Mesenchymal stem cell (in vitro differentiated cells and primary cell): ENCODE measurements around the gene TTC7B.
A peak's percentile ranks its signal among the peaks of the same experiment; 100 is the strongest.

Experiments used
- DNase-seq: peaks from one replicate; pipeline ENCODE4 v3.0.0-alpha.2; 2013
- H2AFZ ChIP-seq: one replicate; pipeline ENCODE4 v1.6.1; 2013; ENCODE audit warnings: low read depth, mild to moderate bottlenecking, control low read depth, inconsistent platforms, low read length, moderate library complexity
- H2AK5ac ChIP-seq: 2 replicates; pipeline ENCODE4 v1.6.1; 2013; ENCODE audit warnings: low read length, moderate library complexity, mild to moderate bottlenecking, inconsistent platforms; ENCODE audit not compliant: severe bottlenecking
- H2BK120ac ChIP-seq: one replicate; pipeline ENCODE4 v1.6.1; 2013; ENCODE audit warnings: low read depth, mild to moderate bottlenecking, inconsistent platforms, low read length, moderate library complexity
- H2BK12ac ChIP-seq, 2 experiments: one replicate each; pipeline ENCODE4 v1.6.1; 2013; ENCODE audit warnings: inconsistent platforms in 2 of 2, low read length in 2 of 2, mild to moderate bottlenecking in 2 of 2, moderate library complexity in 2 of 2, control low read depth in 1 of 2
- H2BK15ac ChIP-seq: one replicate; pipeline ENCODE4 v1.6.1; 2013; ENCODE audit warnings: mild to moderate bottlenecking, low read depth, inconsistent platforms; ENCODE audit not compliant: poor library complexity, severe bottlenecking
- H2BK5ac ChIP-seq: 2 replicates; pipeline ENCODE4 v1.6.1; 2013; ENCODE audit warnings: low read depth, mild to moderate bottlenecking, low read length, control low read depth, inconsistent platforms; ENCODE audit not compliant: poor library complexity, severe bottlenecking
- H3K14ac ChIP-seq, 2 experiments: one replicate each; pipeline ENCODE4 v1.6.1; 2013; ENCODE audit warnings: inconsistent platforms in 2 of 2, low read length in 2 of 2, control low read depth in 1 of 2, mild to moderate bottlenecking in 1 of 2, moderate library complexity in 1 of 2
- H3K18ac ChIP-seq, 2 experiments: one replicate each; pipeline ENCODE4 v1.6.1; 2013; ENCODE audit warnings: inconsistent platforms in 2 of 2, low read length in 2 of 2, control low read depth in 1 of 2, low read depth in 1 of 2, mild to moderate bottlenecking in 1 of 2
- H3K23ac ChIP-seq, 2 experiments: one replicate each; pipeline ENCODE4 v1.6.1; 2013; ENCODE audit warnings: inconsistent platforms in 2 of 2, low read length in 2 of 2, mild to moderate bottlenecking in 2 of 2, moderate library complexity in 2 of 2, control low read depth in 1 of 2
- H3K27ac ChIP-seq: 2 replicates; pipeline ENCODE4 v1.5.1; 2013; ENCODE audit warnings: mild to moderate bottlenecking, moderate library complexity, low read length, control low read depth, inconsistent platforms; ENCODE audit not compliant: poor library complexity, severe bottlenecking
- H3K27me3 ChIP-seq, 2 experiments: 2 replicates each; pipeline versions ENCODE4 v1.6.1 to v1.7.0; 2013; ENCODE audit warnings: low read length in 2 of 2, mild to moderate bottlenecking in 2 of 2, moderate library complexity in 2 of 2, control low read depth in 1 of 2, inconsistent platforms in 1 of 2; ENCODE audit not compliant: control insufficient read depth in 1 of 2, insufficient read depth in 1 of 2
- H3K36me3 ChIP-seq, 2 experiments: 2 replicates each; pipeline versions ENCODE4 v1.6.1 to v1.7.0; 2013; ENCODE audit warnings: low read length in 2 of 2, control low read depth in 1 of 2, inconsistent platforms in 1 of 2, low read depth in 1 of 2, mild to moderate bottlenecking in 1 of 2; ENCODE audit not compliant: insufficient read depth in 2 of 2, control insufficient read depth in 1 of 2
- H3K4ac ChIP-seq, 2 experiments: one replicate each; pipeline ENCODE4 v1.6.1; 2013; ENCODE audit warnings: inconsistent platforms in 2 of 2, low read length in 2 of 2, mild to moderate bottlenecking in 2 of 2, moderate library complexity in 2 of 2, control low read depth in 1 of 2, low read depth in 1 of 2
- H3K4me1 ChIP-seq: 2 replicates; pipeline ENCODE4 v1.6.1; 2013; ENCODE audit warnings: low read depth, low read length, control low read depth; ENCODE audit not compliant: control insufficient read depth, insufficient read depth
- H3K4me2 ChIP-seq: 2 replicates; pipeline ENCODE4 v1.6.1; 2013; ENCODE audit warnings: low read length, mild to moderate bottlenecking, inconsistent platforms; ENCODE audit not compliant: poor library complexity, severe bottlenecking
- H3K4me3 ChIP-seq, 2 experiments: 2 replicates each; pipeline versions ENCODE4 v1.5.1 to v1.7.0; 2013; ENCODE audit warnings: low read length in 2 of 2, mild to moderate bottlenecking in 2 of 2, control low read depth in 1 of 2, low read depth in 1 of 2; ENCODE audit not compliant: insufficient read depth in 1 of 2
- H3K79me1 ChIP-seq: replicated peaks from 2 replicates; pipeline ENCODE4 v1.6.1; 2013; ENCODE audit warnings: mild to moderate bottlenecking, control low read depth, low read length, inconsistent platforms; ENCODE audit not compliant: poor library complexity, severe bottlenecking
- H3K9ac ChIP-seq: 2 replicates; pipeline ENCODE4 v1.7.0; 2013; ENCODE audit warnings: mild to moderate bottlenecking, low read length, moderate library complexity
- H3K9me3 ChIP-seq: 2 replicates; pipeline ENCODE4 v1.7.0; 2013; ENCODE audit warnings: mild to moderate bottlenecking, low read length; ENCODE audit not compliant: control insufficient read depth
- H4K8ac ChIP-seq: one replicate; pipeline ENCODE4 v1.6.1; 2013; ENCODE audit warnings: inconsistent platforms, mild to moderate bottlenecking, low read length, moderate library complexity
- H4K91ac ChIP-seq: one replicate; pipeline ENCODE4 v1.6.1; 2013; ENCODE audit warnings: mild to moderate bottlenecking, low read length, inconsistent platforms
- WGBS: methylation state at CpG from one replicate; pipeline ENCODE4 v1.1.7; 2013; ENCODE audit warnings: mixed read lengths; 5-methylcytosine and 5-hydroxymethylcytosine counted together

TTC7B gene

DNA sequence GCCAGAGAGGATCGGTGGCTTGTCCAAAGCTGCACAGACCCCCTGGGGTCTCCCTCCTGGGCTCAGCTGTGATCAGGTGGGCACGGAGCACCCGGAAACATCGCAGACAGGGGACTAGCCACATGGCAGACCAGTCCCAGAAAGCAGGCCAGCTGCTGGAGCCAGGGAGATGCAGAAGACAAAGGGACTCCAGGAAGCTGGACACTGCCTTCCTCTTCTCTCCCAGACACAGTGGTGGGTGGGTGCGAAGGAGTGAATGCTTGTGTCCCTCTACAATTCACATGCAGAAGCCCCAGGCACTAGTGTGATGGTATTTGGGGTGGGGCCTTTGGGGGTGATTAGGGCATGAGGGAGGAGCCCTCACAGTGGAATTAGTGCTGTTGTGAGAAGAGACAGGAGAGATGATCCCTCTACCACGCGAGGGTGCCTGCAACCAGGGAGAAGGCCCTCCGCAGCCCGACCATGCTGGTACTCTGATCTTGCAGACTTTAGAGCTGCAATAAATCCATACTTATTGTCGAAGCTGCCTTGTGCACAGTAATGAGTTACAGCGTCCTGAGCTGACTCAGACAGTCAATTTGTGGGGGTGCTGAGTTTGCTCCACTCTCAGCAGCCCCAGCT is 324.2 kb downstream of the TTC7B start:
- no peak overlapping the region for H4K91ac ChIP-seq
- 67% methylated on average over 10 of the region's 11 CpGs for WGBS
- peaks cover 16 to 24% of the 10 kb centered on the region in 2 experiments for H3K27me3 ChIP-seq
- H2AFZ ChIP-seq = no peak overlapping the region
- peak overlapping the region in 1 of 2 experiments; percentile 29 for H3K4me3 ChIP-seq
- no peak overlapping the region for H3K9ac ChIP-seq
- peaks cover 4% of the 10 kb centered on the region for H3K4me1 ChIP-seq
- H3K4me2 ChIP-seq = no peak overlapping the region
- no peak overlapping the region for H3K14ac ChIP-seq
- H4K8ac ChIP-seq = no peak overlapping the region
- H3K9me3 ChIP-seq = no peaks in the 10 kb centered on the region
- no peak overlapping the region for H2BK5ac ChIP-seq
- no peak overlapping the region for H2BK12ac ChIP-seq
- H3K18ac ChIP-seq = no peak overlapping the region
- H3K4ac ChIP-seq = no peak overlapping the region
- no peak overlapping the region for H2BK120ac ChIP-seq
- no peak overlapping the region for H3K27ac ChIP-seq
- DNase-seq = no peak
- H2BK15ac ChIP-seq = peak overlapping the region; percentile 4
- no peak overlapping the region for H3K23ac ChIP-seq
- H2AK5ac ChIP-seq = no peak overlapping the region
- H3K79me1 ChIP-seq = no peaks in the 10 kb centered on the region
- H3K36me3 ChIP-seq = no peaks in the 10 kb centered on the region

- Histone ChIP-seq H3K36me3 (no peaks in the 10 kb centered on the region), H2BK5ac (no peak overlapping the region), H4K91ac (no peak overlapping the region), H4K8ac (no peak overlapping the region), H3K27me3 (peaks cover 16 to 28% of the 10 kb centered on the region in 2 experiments), H3K18ac (no peak overlapping the region), H3K4me2 (no peak overlapping the region), H2BK12ac (no peak overlapping the region), H3K9ac (no peak overlapping the region), H2AK5ac (no peak overlapping the region), H2BK120ac (no peak overlapping the region), H3K4ac (no peak overlapping the region), H2BK15ac (no peak overlapping the region), H3K4me1 (peaks cover 4% of the 10 kb centered on the region), H3K23ac (no peak overlapping the region), H3K9me3 (no peaks in the 10 kb centered on the region), H2AFZ (no peak overlapping the region), H3K79me1 (no peaks in the 10 kb centered on the region), H3K4me3 (no peak overlapping the region), H3K14ac (no peak overlapping the region), H3K27ac (no peak overlapping the region)
- DNase-seq = no peak
- 61% methylated on average over 9 of the region's 9 CpGs for WGBS
These were observed 324.9 kb downstream of the TTC7B start for GRCh38 chr14:90491221-90491885.

DNA sequence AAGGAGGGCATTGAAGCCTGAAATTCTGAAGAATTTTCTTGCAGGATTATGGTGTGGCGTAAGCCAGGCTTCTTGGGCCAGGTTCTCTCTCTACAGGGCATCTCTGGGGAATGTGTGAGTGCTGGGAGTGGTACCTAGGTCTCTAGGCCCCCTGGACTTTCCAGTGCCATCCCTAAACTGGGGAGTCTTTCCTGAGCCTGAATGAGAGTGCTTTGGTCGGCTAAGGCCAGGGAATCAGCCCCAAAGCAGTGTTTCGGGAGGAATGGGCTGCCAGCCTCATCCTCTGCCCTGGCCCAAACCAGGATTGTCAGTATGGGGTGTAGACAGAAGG is 325.5 kb downstream of the TTC7B start:
- Histone ChIP-seq H2AFZ (no peak overlapping the region), H2AK5ac (no peak overlapping the region), H3K14ac (no peak overlapping the region), H2BK12ac (no peak overlapping the region), H3K4me3 (no peak overlapping the region), H3K27ac (no peak overlapping the region), H4K91ac (no peak overlapping the region), H3K9ac (no peak overlapping the region), H3K36me3 (no peaks in the 10 kb centered on the region), H3K4ac (no peak overlapping the region), H3K27me3 (peaks cover 16 to 28% of the 10 kb centered on the region in 2 experiments), H2BK15ac (no peak overlapping the region), H3K9me3 (no peaks in the 10 kb centered on the region), H3K79me1 (no peaks in the 10 kb centered on the region), H3K18ac (no peak overlapping the region), H2BK5ac (no peak overlapping the region), H2BK120ac (no peak overlapping the region), H4K8ac (no peak overlapping the region), H3K23ac (no peak overlapping the region), H3K4me2 (no peak overlapping the region), H3K4me1 (peaks cover 4% of the 10 kb centered on the region)
- WGBS = 70% methylated on average over 3 of the region's 3 CpGs
- DNase-seq = no peak

DNA sequence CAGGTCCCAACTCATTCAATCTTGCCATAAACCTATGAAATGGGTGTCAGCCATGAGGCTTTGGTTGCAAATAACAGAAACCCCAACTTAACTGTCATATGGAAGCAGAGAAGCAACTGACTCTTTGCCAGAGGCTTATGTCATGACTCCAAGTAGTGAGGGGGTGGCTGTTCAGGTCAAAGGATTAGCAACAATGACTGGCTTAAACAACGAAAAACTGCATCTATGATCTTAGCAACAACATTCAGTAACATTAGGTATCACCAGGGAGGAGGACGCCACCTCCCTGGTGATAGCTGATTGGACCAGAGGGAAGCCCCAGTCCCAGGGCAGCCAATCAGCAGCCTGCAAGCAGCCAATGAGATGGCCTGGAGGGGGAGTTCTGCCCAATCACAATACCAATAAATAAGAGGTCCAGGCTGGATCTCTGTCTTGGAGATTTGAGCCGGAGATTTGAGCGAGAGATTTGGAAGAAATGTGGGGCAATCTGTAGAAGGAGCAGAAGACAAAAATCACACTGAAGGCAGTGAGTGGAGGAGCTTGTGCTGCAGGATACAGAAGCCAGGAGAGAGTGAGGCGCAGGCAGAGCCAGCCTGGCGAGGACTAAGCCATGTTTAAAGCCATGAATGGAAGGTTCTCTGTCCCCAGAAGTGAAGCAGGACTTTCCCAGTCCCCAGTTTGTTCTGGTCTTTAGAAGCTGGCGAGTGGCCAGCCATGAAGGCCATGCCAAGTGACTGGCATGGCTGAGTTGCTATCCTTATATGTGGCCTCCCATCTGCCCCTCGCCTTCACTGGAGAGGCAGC is 326.1 kb downstream of the TTC7B start:
- no peak overlapping the region for H3K4ac ChIP-seq
- H3K4me3 ChIP-seq = no peak overlapping the region
- H3K27me3 ChIP-seq = peaks cover 16 to 28% of the 10 kb centered on the region in 2 experiments
- no peak overlapping the region for H3K18ac ChIP-seq
- no peak overlapping the region for H2AK5ac ChIP-seq
- no peak for DNase-seq
- H3K9ac ChIP-seq = no peak overlapping the region
- H2AFZ ChIP-seq = no peak overlapping the region
- no peaks in the 10 kb centered on the region for H3K79me1 ChIP-seq
- H3K36me3 ChIP-seq = no peaks in the 10 kb centered on the region
- H4K8ac ChIP-seq = no peak overlapping the region
- WGBS = 80% methylated on average over 8 of the region's 8 CpGs
- no peak overlapping the region for H3K27ac ChIP-seq
- H2BK120ac ChIP-seq = no peak overlapping the region
- H2BK5ac ChIP-seq = no peak overlapping the region
- no peak overlapping the region for H2BK12ac ChIP-seq
- H3K14ac ChIP-seq = no peak overlapping the region
- H2BK15ac ChIP-seq = no peak overlapping the region
- H3K4me2 ChIP-seq = no peak overlapping the region
- no peaks in the 10 kb centered on the region for H3K9me3 ChIP-seq
- no peak overlapping the region for H4K91ac ChIP-seq
- H3K23ac ChIP-seq = no peak overlapping the region
- H3K4me1 ChIP-seq = peaks cover 1% of the 10 kb centered on the region
